ENCODE measurements around the gene DNMT3A.

DNA sequence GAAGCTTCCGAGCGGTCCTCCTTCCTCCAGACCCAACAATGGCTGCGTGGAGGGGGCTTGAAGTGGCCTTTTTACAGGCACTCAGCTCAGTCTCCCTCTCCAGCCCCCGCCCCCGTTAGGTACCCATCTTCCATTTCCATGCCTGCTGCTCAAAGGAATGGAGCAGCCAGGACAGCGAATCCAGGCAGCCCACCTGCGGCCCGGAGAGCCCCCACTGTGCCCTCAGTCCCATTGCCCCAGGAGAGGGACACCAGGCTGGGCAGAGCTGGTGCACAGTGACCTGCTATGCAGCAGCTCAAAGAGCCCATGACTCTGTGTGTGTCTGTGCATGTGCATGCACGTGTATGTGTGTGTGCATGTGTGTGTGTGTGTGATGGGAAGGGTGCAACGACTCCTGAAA lies 162.7 kb downstream of the DNMT3A start:
- TF ChIP-seq POLR2AphosphoS5 (IDR thresholded peaks at IDR 0.05; ENCODE audit: borderline replicate concordance, low read depth, low read length) (no peak), EZH2 (IDR thresholded peaks at IDR 0.05) (no peak)
